ENCODE data around the gene PRDM8. TPM values are rescaled to one million over a fixed set of nuclear protein-coding genes. Genes with fewer than 3 reads are reported as not detected.

PRDM8 gene
- total and polyA plus RNA-seq, 2 of the 8 experiments (the other 6 are each of a cell fraction or from before 2014, with no cell fraction given), result not detected

GRCh38 chr4:80210549-80210948 lies 13.2 kb downstream of the PRDM8 start (continued):
- TF ChIP-seq CHD7 (IDR thresholded peaks at IDR 0.05; ENCODE audit: insufficient replicate concordance, low read length), result no peak
- TF ChIP-seq GABPA (IDR thresholded peaks at IDR 0.05; ENCODE audit: borderline replicate concordance, insufficient read depth, low read length), result no peak
- no peak for TF ChIP-seq KDM4A (IDR thresholded peaks at IDR 0.05; ENCODE audit: low read depth, low read length, severe bottlenecking)
- no peak for TF ChIP-seq POLR2AphosphoS5 (IDR thresholded peaks at IDR 0.05; ENCODE audit: low read depth, low read length)
- TF ChIP-seq KDM5A (IDR thresholded peaks at IDR 0.05; ENCODE audit: low read length), result no peak
- no peak for TF ChIP-seq YY1 (IDR thresholded peaks at IDR 0.05; ENCODE audit: low read depth, low read length)
- TF ChIP-seq CTBP2 (IDR thresholded peaks at IDR 0.05; ENCODE audit: borderline replicate concordance, insufficient read depth, insufficient read length, low read length), result no peak
- no peak for TF ChIP-seq EP300 (IDR thresholded peaks at IDR 0.05; ENCODE audit: borderline replicate concordance in 1 of 2, low read depth in 2 of 2, low read length in 2 of 2)
- TF ChIP-seq GTF2F1 (IDR thresholded peaks at IDR 0.05; ENCODE audit: borderline replicate concordance, low read depth, low read length), result no peak

All from H1 (cell line).